ENCODE results near the gene WDR27. TPM values are rescaled to one million over a fixed set of nuclear protein-coding genes. Genes with fewer than 3 reads are reported as not detected.

The WDR27 gene
- total and polyA plus RNA-seq, 2 donors from 2014 or later, result 12.3 to 45.0 TPM

DNA sequence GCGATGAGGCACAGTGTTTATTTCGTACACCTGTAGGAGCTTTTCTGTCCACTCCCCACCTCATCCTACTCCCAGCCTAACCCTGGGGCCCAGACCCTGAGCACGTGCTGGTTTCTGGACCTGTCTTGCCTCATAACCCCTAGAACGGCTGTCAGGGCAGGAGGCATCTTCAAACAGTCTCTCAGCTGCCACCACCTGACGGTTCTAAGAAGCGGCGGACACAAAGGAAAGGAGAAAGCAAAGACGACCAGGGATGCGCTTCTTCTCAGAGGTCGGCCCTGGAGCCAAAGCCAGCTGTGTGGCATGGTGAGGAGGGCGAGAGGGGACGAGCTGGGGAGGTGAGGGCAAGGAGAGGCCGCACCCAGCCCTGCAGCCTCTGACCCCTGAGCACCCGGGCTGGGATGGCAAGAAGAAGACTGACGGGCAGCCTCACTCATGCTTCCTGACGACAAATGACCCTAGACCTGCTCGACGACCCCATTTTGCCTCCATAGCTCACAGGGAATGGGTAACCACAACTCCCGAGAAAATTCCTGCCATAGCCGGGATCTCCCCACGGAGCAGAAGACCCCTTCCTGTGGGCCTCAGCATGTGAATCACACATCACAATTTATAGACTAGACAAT is 62.1 kb downstream of the WDR27 start:
- no peak for FAIRE-seq
- no peaks in the 10 kb centered on the region for H3K4me1 ChIP-seq (ENCODE audit: control insufficient read depth in 2 of 3, insufficient read depth in 2 of 3, low read depth in 1 of 3, low read length in 3 of 3)
- H3K9me3 ChIP-seq (ENCODE audit: control insufficient read depth in 2 of 3, insufficient read depth in 1 of 3, low read length in 3 of 3), result no peaks in the 10 kb centered on the region
- peak in 3 of 5 donors; percentile 22 to 40 (median 26) for DNase-seq
- H3K27me3 ChIP-seq (ENCODE audit: control insufficient read depth, insufficient read depth, low read length), result no peaks in the 10 kb centered on the region
- no peak overlapping the region for H3K4me3 ChIP-seq (ENCODE audit: low read length in 3 of 3)
- H3K27ac ChIP-seq (ENCODE audit: low read depth in 2 of 2, low read length in 2 of 2), result no peak overlapping the region
- TF ChIP-seq, protein P1, sequence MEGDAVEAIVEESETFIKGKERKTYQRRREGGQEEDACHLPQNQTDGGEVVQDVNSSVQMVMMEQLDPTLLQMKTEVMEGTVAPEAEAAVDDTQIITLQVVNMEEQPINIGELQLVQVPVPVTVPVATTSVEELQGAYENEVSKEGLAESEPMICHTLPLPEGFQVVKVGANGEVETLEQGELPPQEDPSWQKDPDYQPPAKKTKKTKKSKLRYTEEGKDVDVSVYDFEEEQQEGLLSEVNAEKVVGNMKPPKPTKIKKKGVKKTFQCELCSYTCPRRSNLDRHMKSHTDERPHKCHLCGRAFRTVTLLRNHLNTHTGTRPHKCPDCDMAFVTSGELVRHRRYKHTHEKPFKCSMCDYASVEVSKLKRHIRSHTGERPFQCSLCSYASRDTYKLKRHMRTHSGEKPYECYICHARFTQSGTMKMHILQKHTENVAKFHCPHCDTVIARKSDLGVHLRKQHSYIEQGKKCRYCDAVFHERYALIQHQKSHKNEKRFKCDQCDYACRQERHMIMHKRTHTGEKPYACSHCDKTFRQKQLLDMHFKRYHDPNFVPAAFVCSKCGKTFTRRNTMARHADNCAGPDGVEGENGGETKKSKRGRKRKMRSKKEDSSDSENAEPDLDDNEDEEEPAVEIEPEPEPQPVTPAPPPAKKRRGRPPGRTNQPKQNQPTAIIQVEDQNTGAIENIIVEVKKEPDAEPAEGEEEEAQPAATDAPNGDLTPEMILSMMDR (IDR thresholded peaks at IDR 0.05; ENCODE audit: borderline replicate concordance, extremely low read depth, insufficient read depth), result no peak
- no peak overlapping the region for H3K9ac ChIP-seq (ENCODE audit: low read length in 3 of 3)
- peaks cover 5 to 6% (median 6%) of the 10 kb centered on the region in 3 donors for H3K36me3 ChIP-seq (ENCODE audit: control insufficient read depth in 2 of 3, insufficient read depth in 3 of 3, low read length in 3 of 3)
- intact Hi-C loops (cut with DNase I), result no loop called here

DNA sequence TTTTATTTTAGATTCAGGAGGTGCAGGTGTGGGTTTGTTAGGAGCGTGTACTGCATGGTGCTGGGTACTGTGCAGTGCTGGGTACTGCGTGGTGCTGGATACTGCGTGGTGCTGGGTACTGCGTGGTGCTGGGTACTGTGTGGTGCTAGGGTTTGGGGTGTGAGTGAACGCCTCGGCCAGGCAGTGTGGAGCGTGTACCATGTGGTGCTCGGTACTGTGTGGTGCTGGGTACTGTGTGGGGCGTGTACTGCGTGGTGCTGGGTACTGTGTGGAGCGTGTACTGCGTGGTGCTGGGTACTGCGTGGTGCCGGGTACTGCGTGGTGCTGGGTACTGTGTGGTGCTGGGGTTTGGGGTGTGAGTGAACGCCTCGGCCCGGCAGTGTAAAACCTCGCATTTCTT is 62.9 kb downstream of the WDR27 start:
- H3K4me1 ChIP-seq (ENCODE audit: control insufficient read depth in 2 of 3, insufficient read depth in 2 of 3, low read depth in 1 of 3, low read length in 3 of 3), result no peaks in the 10 kb centered on the region
- peaks cover 5 to 7% (median 6%) of the 10 kb centered on the region in 3 donors for H3K36me3 ChIP-seq (ENCODE audit: control insufficient read depth in 2 of 3, insufficient read depth in 3 of 3, low read length in 3 of 3)
- H3K9me3 ChIP-seq (ENCODE audit: control insufficient read depth in 2 of 3, insufficient read depth in 1 of 3, low read length in 3 of 3), result no peaks in the 10 kb centered on the region
- DNase-seq, result no peak
- intact Hi-C loops (cut with DNase I), result no loop called here
- no peak overlapping the region for H3K4me3 ChIP-seq (ENCODE audit: low read length in 3 of 3)
- no peaks in the 10 kb centered on the region for H3K27me3 ChIP-seq (ENCODE audit: control insufficient read depth, insufficient read depth, low read length)
- no peak for FAIRE-seq
- H3K27ac ChIP-seq (ENCODE audit: low read depth in 2 of 2, low read length in 2 of 2), result no peak overlapping the region
- H3K9ac ChIP-seq (ENCODE audit: low read length in 3 of 3), result no peak overlapping the region
- TF ChIP-seq, protein P1 (IDR thresholded peaks at IDR 0.05; ENCODE audit: borderline replicate concordance, extremely low read depth, insufficient read depth), result no peak

DNA sequence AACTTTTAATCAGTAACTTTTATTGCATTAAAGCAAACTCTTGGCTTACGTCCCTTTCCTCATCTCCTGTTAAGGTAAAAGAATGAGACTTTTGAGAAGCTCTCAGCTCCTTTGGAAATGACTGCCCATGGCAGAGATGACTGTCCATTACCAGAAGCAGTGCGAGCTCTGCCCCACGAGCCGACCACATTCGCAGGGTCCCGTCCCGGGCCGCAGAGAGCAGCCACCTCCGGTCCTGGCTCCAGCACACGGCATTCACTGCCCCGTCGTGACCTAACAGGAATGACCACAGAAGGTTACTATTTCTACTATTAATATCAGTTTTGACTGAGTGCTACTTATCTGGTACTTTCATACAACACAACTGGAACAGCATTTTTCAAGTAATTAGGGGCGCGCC is 63.4 kb downstream of the WDR27 start:
- no peak overlapping the region for H3K27ac ChIP-seq (ENCODE audit: low read depth in 2 of 2, low read length in 2 of 2)
- H3K36me3 ChIP-seq (ENCODE audit: control insufficient read depth in 2 of 3, insufficient read depth in 3 of 3, low read length in 3 of 3), result peaks cover 6 to 13% (median 6%) of the 10 kb centered on the region in 3 donors
- no peak overlapping the region for H3K4me3 ChIP-seq (ENCODE audit: low read length in 3 of 3)
- intact Hi-C loops (cut with DNase I), result no loop called here
- DNase-seq (no peak), FAIRE-seq (no peak)
- H3K27me3 ChIP-seq (ENCODE audit: control insufficient read depth, insufficient read depth, low read length), result no peaks in the 10 kb centered on the region
- no peaks in the 10 kb centered on the region for H3K4me1 ChIP-seq (ENCODE audit: control insufficient read depth in 2 of 3, insufficient read depth in 2 of 3, low read depth in 1 of 3, low read length in 3 of 3)
- no peak overlapping the region for H3K9ac ChIP-seq (ENCODE audit: low read length in 3 of 3)
- H3K9me3 ChIP-seq (ENCODE audit: control insufficient read depth in 2 of 3, insufficient read depth in 1 of 3, low read length in 3 of 3), result no peaks in the 10 kb centered on the region
- TF ChIP-seq, protein P1 (IDR thresholded peaks at IDR 0.05; ENCODE audit: borderline replicate concordance, extremely low read depth, insufficient read depth), result no peak

DNA sequence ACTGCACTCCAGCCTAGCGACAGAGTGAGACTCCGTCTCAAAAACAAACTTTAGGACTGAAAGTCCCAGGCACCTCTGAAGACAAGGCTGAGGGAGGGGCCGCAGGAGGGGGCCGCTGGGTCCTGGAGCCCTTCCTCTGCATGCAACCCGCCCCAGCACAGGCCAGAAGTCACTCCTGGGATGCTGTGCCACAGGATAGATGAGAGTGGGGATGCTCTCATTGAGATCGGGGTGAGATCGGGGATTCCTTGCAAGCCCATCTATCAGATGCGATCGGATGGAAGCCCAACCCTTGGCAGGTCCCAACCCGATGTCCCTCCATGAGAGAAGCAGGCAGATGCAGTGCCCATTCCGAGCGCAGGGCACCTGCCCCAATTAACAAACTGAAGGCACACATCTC is 66.5 kb downstream of the WDR27 start:
- intact Hi-C loops (cut with DNase I), result no loop called here
- H3K9me3 ChIP-seq (ENCODE audit: control insufficient read depth in 2 of 3, insufficient read depth in 1 of 3, low read length in 3 of 3), result no peaks in the 10 kb centered on the region
- H3K9ac ChIP-seq (ENCODE audit: low read length in 3 of 3), result no peak overlapping the region
- H3K36me3 ChIP-seq (ENCODE audit: control insufficient read depth in 2 of 3, insufficient read depth in 3 of 3, low read length in 3 of 3), result peaks cover 6 to 16% (median 8%) of the 10 kb centered on the region in 3 donors
- H3K4me3 ChIP-seq (ENCODE audit: low read length in 3 of 3), result no peak overlapping the region
- no peak for FAIRE-seq
- no peak overlapping the region for H3K27ac ChIP-seq (ENCODE audit: low read depth in 2 of 2, low read length in 2 of 2)
- TF ChIP-seq, protein P1 (IDR thresholded peaks at IDR 0.05; ENCODE audit: borderline replicate concordance, extremely low read depth, insufficient read depth), result no peak
- no peaks in the 10 kb centered on the region for H3K4me1 ChIP-seq (ENCODE audit: control insufficient read depth in 2 of 3, insufficient read depth in 2 of 3, low read depth in 1 of 3, low read length in 3 of 3)
- DNase-seq, result no peak
- no peaks in the 10 kb centered on the region for H3K27me3 ChIP-seq (ENCODE audit: control insufficient read depth, insufficient read depth, low read length)

Measured in kidney (tissue), 14 donors.